DND-41 (cell line): ENCODE results near the gene DNAJC15.

Source experiments
- CTCF ChIP-seq: IDR thresholded peaks from 2 replicates; pipeline ENCODE4 v1.5.1; 2012; ENCODE audit warnings: borderline replicate concordance, low read length, moderate library complexity, mild to moderate bottlenecking; ENCODE audit not compliant: poor library complexity, severe bottlenecking; ENCODE audit errors: extremely low read depth
- EZH2 ChIP-seq: IDR thresholded peaks from 3 replicates; pipeline ENCODE4 v1.6.1; 2012; ENCODE audit warnings: borderline replicate concordance, low read depth, mild to moderate bottlenecking, moderate library complexity, low read length, inconsistent platforms; ENCODE audit not compliant: severe bottlenecking

DNA sequence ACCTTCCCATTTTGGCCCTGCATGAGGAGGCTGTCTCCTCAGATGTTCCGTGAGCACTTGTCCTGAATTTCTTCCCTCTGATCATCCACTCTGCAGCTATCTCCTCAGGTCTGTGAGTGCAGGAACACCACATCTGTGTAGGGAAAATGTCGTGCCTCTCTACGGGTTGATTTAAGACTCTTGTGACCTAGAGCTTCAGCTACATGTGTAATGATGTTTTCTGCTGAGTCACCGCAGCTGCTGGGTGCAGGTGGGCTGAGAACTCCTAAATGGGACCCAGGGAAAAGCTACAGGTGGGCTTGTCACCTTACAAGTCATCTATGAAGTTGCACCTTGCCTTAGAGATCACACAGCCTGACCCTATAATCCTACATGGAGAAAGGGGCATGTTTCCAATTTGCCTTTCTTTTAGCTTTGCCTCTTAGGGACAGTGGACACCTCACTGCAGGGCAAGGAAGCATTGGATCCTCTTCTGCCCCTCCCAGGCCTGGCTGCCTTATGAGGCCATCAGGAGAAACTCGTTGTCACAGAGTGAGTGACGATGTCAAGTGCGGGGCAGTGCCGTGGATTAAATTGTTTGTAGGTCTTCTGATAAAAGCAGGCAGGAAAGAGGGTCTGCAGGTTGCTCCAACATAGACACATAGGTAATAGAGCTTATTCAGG is 122.3 kb downstream of the DNAJC15 start:
- TF ChIP-seq CTCF (no peak), EZH2 (no peak)
